ENCODE results near the gene RBSN. TPM values are rescaled to one million over a fixed set of nuclear protein-coding genes. Genes with fewer than 3 reads are reported as not detected.

Gene RBSN
- total RNA-seq, 2 donors from 2014 or later = 17.9 to 39.4 TPM

DNA sequence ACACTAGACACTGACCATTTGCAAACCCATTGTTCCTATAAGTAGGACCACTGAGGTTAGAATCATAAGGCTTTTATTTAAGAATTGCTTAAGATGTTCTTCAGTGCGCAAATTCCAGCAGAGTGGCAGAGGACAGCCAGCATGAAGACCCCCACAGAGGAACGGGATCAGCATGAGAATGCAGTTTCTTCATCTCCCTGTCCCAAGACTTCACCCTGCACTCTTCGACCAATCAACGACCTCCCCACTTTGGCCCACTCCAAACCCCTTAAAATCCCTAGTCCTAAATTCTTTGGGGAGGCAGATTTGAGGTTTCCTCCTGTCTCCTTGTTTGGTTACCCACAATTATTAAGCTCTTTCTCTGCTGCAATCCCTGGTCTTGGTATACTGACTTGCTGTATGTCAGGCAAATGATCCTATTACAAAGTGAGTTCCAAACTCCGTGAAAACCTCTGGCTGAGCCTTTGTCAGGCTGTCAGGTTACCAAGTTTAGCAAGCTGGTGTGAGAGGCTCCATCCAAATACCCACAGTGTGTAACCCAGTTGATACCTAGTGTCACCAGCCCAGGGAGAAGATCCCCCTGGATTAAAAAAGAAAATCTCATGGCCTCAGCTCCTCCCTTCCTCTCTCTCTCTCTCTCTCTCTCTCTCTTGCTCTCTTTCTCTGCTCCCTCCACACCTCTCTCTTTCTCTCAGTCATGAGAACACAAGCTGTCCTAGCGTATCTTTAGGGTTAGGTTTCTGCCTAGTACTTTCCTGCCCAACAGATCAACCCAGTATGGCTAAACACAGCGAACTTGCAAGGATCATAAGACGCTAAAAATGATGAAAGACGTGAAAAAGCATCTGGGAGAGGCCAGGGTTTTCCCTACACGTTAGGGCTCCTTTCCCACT is 15.8 kb upstream of the RBSN start:
- Histone ChIP-seq H3K27me3 (replicated peaks; ENCODE audit: insufficient read depth) (no peaks in the 10 kb centered on the region), H3K36me3 (no peaks in the 10 kb centered on the region), H3K4me1 (replicated peaks) (no peaks in the 10 kb centered on the region), H3K27ac (no peak overlapping the region), H3K9me3 (no peaks in the 10 kb centered on the region), H3K4me3 (no peak overlapping the region)
- 80% methylated on average over 10 of the region's 10 CpGs for WGBS
- no peak for DNase-seq (ENCODE audit: low spot score)
- intact Hi-C loops (cut with DNase I) = no loop called here
- TF ChIP-seq, protein P1, sequence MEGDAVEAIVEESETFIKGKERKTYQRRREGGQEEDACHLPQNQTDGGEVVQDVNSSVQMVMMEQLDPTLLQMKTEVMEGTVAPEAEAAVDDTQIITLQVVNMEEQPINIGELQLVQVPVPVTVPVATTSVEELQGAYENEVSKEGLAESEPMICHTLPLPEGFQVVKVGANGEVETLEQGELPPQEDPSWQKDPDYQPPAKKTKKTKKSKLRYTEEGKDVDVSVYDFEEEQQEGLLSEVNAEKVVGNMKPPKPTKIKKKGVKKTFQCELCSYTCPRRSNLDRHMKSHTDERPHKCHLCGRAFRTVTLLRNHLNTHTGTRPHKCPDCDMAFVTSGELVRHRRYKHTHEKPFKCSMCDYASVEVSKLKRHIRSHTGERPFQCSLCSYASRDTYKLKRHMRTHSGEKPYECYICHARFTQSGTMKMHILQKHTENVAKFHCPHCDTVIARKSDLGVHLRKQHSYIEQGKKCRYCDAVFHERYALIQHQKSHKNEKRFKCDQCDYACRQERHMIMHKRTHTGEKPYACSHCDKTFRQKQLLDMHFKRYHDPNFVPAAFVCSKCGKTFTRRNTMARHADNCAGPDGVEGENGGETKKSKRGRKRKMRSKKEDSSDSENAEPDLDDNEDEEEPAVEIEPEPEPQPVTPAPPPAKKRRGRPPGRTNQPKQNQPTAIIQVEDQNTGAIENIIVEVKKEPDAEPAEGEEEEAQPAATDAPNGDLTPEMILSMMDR (IDR thresholded peaks at IDR 0.05) = no peak
- no peak for TF ChIP-seq POLR2AphosphoS5 (IDR thresholded peaks at IDR 0.05)
- no peak for TF ChIP-seq POLR2A (IDR thresholded peaks at IDR 0.05)

DNA sequence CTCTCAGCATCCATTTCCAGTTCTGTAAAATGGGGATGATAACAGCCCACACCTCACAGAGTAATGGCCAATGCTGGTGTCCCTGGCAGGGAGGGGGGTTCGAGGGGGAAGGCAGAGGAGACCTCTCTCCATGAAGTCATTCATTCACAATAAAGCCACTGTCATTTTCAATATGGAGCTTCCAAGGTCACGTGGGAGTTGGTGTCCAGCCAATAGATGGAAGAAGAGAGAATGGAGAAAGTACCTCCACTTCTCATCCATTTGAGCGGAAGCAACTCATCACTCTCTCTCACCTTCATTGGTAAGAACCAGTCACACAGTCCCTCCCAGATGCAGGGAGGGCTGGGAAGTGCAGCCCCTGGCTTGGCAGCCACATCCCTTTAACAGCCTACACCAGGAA is 14.9 kb upstream of the RBSN start:
- 75% methylated on average over 3 of the region's 3 CpGs for WGBS
- TF ChIP-seq POLR2A (IDR thresholded peaks at IDR 0.05) = no peak
- TF ChIP-seq, protein P1 (IDR thresholded peaks at IDR 0.05) = no peak
- no peak for TF ChIP-seq POLR2AphosphoS5 (IDR thresholded peaks at IDR 0.05)
- intact Hi-C loops (cut with DNase I) = no loop called here
- Histone ChIP-seq H3K4me1 (replicated peaks) (no peaks in the 10 kb centered on the region), H3K4me3 (no peak overlapping the region), H3K9me3 (no peaks in the 10 kb centered on the region), H3K27ac (no peak overlapping the region), H3K36me3 (no peaks in the 10 kb centered on the region), H3K27me3 (replicated peaks; ENCODE audit: insufficient read depth) (no peaks in the 10 kb centered on the region)
- no peak for DNase-seq (ENCODE audit: low spot score)

DNA sequence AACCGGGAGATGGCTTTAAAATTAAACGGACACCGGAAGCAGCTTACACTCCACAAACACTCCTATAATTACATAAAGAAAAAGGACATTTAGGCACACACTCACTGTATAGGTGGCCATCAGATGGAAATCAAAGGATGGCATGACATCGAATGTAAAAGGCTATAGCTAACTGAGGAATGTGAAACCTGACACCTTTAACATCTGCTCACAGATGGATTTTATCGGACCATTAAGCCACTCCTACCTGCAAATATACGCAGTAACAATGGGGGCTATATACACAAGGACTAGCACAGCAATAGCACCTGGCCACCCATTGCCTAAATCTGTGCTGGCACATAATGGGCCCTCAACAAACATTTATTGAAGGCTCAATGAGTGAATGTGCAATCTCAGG is 14.5 kb upstream of the RBSN start:
- Histone ChIP-seq H3K4me3 (no peak overlapping the region), H3K27me3 (replicated peaks; ENCODE audit: insufficient read depth) (no peaks in the 10 kb centered on the region), H3K4me1 (replicated peaks) (no peaks in the 10 kb centered on the region), H3K27ac (no peak overlapping the region), H3K36me3 (no peaks in the 10 kb centered on the region), H3K9me3 (no peaks in the 10 kb centered on the region)
- no peak for DNase-seq (ENCODE audit: low spot score)
- 23% methylated on average over 6 of the region's 6 CpGs for WGBS
- TF ChIP-seq POLR2A (IDR thresholded peaks at IDR 0.05) = no peak
- TF ChIP-seq, protein P1 (IDR thresholded peaks at IDR 0.05) = no peak
- intact Hi-C loops (cut with DNase I) = no loop called here

DNA sequence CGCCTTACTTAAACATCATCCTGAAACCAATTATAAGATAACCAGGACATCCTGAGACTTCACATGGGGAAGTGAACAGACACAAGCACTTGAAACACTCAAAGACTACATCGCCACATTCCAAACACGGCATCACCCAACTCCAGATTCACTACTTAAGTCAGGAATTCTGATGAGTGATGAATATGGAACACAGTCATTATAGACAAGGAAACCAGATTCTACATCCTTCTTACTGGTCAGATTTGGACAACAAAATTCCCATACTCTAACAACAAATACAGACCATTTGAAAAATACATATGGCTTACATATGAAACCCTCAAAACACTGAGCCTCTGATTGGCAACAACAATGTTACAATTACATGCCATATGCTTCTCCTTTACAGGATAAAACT is 13.1 kb upstream of the RBSN start:
- no peak for TF ChIP-seq POLR2A (IDR thresholded peaks at IDR 0.05)
- TF ChIP-seq, protein P1 (IDR thresholded peaks at IDR 0.05) = no peak
- no peak for TF ChIP-seq POLR2AphosphoS5 (IDR thresholded peaks at IDR 0.05)
- DNase-seq (ENCODE audit: low spot score) = no peak
- Histone ChIP-seq H3K27me3 (replicated peaks; ENCODE audit: insufficient read depth) (no peaks in the 10 kb centered on the region), H3K4me3 (no peak overlapping the region), H3K9me3 (no peaks in the 10 kb centered on the region), H3K36me3 (no peaks in the 10 kb centered on the region), H3K4me1 (replicated peaks) (no peaks in the 10 kb centered on the region), H3K27ac (no peak overlapping the region)
- intact Hi-C loops (cut with DNase I) = no loop called here
- 81% methylated on average over 3 of the region's 3 CpGs for WGBS

GRCh38 chr3:15110206-15110605 is 11.3 kb upstream of the RBSN start:
- WGBS = 80% methylated on average over 4 of the region's 4 CpGs
- TF ChIP-seq, protein P1 (IDR thresholded peaks at IDR 0.05) = no peak
- TF ChIP-seq POLR2A (IDR thresholded peaks at IDR 0.05) (no peak), POLR2AphosphoS5 (IDR thresholded peaks at IDR 0.05) (no peak)
- H3K9me3 ChIP-seq = no peaks in the 10 kb centered on the region
- intact Hi-C loops (cut with DNase I) = no loop called here
- H3K36me3 ChIP-seq = no peaks in the 10 kb centered on the region
- no peak overlapping the region for H3K27ac ChIP-seq
- H3K4me3 ChIP-seq = no peak overlapping the region
- H3K4me1 ChIP-seq (replicated peaks) = no peaks in the 10 kb centered on the region
- DNase-seq (ENCODE audit: low spot score) = no peak
- H3K27me3 ChIP-seq (replicated peaks; ENCODE audit: insufficient read depth) = no peaks in the 10 kb centered on the region

All from prostate gland (tissue), 2 donors.